ENCODE measurements around the gene TPGS1.
"Not testable (repeated sequence)": the region's sequence is repeated elsewhere in the genome, so short reads cannot be mapped to it uniquely, and the experiment has no call there.

Gene TPGS1

DNA sequence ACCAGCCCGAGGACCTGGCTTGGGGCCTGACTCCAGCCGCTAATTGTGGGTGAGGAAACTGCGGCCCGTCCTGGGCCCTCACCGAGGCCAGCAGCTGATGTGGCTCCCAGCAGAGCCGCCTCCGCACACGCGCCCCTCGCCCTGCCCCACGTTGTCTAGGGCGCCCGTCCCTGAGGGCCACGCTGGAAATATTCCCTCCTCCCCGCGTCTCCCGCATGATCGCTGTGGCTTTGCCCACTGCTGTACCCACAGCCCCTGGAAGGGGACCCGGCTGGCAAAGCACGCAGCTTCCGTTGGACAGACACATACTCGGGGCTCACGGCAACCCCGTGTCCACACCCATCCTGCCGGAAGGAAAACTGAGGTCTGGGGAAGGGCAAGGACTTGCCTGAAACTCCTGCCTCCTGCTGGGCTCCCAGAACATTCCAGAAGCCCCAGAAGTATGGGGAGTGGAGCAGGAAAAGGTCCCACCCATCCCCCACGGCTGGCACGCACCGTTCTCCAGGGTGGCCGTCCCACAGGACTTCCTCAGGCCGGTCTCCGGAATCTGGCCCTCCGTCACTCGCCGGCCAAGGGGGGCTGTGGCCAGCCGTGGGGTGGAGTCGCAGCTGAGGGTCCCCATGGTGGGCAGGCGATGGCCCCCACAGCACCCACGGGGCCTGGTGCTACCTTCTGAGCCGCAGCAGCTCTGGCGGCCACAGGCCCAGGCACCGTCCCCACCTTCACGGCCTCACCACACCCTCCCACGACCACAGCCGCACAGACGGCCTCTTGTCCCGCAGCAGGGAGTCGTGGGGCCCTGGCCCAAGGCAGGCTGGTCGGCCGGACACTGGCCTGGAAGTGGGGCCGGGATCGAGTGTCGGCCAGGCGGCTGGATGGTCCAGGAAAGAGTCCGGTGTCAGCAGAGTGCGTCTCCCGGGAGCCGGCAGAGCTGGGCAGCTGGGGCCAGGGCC lies 32.9 kb upstream of the TPGS1 start:
- no peak for DNase-seq
- intact Hi-C loops (cut with DNase I) = no loop called here

DNA sequence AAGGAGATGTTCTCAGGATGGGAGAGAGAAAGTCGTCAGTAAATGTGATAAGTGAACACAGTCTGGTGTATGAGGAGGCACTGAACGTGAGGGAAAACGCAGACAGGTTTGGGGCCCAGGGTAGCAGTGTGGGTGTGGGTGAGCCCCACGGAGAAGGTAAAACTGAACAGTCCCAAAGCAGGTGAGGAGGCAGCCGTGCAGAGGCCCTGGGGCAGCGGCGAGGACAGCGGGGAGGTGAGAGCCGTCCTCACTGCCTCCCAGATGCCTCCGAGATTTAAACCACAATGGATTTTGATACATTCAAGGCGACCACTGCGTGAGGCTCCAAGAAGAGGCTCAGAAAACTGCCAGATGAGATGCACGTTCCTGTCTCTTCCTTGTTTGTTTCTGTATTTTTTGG lies 31.9 kb upstream of the TPGS1 start:
- DNase-seq = no peak
- intact Hi-C loops (cut with DNase I) = no loop called here

DNA sequence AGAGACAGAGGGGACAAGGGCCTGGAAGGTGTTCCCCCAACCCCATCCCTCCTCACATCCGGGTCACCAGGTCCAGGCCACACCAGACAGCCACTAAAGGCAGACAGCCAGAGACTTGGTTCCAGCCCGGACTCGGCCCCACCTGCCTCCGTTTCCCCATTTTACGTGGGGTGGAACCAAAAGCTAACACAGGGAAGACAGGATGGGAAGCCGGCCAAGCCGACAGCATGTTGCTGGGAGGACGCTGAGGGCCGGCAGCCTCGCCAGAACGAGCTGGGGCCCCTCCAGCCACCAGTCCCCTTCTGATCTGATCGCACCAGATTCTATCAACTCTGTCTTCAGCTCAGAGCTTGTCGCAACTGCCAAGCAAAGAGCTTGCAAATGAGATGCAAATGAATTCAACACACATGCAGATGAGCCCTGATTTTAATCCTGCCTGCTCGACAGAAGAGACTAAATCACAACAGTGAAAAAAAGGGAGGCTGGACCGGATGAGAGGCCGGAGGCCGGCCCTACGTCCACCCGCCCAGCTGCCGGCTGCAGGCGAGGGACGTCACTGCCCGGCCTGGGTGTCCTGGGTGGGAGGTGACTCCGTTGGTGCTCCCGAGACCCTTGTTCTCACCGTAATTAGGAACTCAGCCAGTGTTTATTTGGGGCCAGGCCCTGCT lies 28.9 kb upstream of the TPGS1 start:
- intact Hi-C loops (cut with DNase I) = no loop called here
- peak in 19 of 42 donors; percentile 16 to 74 (median 45) for DNase-seq

DNA sequence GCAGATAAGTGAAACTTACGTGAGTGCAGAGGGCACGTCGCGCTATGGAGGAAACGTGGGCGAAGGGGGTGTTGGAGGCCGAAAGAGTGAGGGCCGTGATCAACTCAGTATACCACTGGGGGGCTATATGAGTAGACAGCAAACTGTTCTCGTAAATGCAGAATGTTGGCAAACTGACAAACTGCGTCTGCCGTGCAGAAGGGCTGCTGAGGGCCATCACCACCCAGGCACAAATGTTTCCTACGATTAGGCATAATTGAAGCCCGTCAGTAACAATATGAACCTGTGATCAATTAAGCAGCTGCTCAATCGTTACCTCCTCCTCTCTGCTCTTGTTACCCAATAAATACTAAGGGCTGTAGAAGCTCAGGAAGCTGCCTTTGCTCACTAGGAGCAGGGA lies 28.3 kb upstream of the TPGS1 start:
- peak in 1 of 42 donors; percentile 23 for DNase-seq
- intact Hi-C loops (cut with DNase I) = no loop called here

DNA sequence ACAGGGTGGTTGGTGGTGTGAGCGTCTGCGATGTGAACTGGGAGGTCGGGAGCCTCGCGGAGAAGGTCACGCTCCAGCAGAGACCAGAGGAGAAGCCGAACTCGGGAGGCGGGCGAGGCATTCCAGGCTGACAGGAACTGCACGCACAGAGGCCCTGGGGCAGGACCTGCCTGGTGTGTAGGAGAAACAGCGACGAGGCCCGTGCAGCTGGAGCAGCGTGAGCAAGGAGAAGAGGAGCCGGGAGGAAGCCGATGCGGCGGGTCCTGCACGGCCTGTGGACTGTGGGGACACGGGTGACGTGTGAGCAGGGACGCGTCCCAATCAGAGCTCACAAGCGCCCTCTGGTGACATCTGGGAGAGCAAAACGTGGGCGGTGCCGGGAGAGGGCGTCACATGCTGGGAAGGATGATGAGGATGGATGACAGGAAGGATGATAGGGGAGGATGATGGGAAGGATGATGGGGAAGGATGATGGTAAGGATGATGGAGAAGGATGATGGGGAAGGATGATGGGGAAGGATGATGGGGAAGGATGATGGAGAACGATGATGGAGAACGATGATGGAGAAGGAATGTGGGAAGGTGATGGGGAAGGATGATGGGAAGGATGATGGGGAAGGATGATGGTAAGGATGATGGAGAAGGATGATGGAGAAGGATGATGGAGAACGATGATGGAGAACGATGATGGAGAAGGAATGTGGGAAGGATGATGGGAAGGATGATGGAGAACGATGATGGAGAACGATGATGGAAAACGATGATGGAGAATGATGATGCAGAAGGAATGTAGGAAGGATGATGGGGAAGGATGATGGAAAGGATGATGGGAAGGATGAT lies 27.1 kb upstream of the TPGS1 start:
- intact Hi-C loops (cut with DNase I) = loop anchor here (10.0 kb wide), 1 partner anchor 95 kb away; no protein-coding TSS in a partner anchor

DNA sequence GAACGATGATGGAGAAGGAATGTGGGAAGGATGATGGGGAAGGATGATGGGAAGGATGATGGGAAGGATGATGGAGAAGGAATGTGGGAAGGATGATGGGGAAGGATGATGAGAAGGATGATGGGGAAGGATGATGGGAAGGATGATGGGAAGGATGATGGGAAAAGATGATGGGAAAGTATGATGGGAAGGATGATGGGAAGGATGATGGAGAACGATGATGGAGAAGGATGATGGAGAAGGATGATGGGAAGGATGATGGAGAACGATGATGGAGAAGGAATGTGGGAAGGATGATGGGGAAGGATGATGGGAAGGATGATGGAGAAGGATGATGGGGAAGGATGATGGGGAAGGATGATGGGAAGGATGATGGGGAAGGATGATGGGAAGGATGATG lies 26.2 kb upstream of the TPGS1 start:
- intact Hi-C loops (cut with DNase I) = loop anchor here (10.0 kb wide), 1 partner anchor 96 kb away; no protein-coding TSS in a partner anchor

More for the DNA sequence above, 27.1 kb upstream of the TPGS1 start:
- DNase-seq = peak; percentile 60 to 91 (median 81)

DNA sequence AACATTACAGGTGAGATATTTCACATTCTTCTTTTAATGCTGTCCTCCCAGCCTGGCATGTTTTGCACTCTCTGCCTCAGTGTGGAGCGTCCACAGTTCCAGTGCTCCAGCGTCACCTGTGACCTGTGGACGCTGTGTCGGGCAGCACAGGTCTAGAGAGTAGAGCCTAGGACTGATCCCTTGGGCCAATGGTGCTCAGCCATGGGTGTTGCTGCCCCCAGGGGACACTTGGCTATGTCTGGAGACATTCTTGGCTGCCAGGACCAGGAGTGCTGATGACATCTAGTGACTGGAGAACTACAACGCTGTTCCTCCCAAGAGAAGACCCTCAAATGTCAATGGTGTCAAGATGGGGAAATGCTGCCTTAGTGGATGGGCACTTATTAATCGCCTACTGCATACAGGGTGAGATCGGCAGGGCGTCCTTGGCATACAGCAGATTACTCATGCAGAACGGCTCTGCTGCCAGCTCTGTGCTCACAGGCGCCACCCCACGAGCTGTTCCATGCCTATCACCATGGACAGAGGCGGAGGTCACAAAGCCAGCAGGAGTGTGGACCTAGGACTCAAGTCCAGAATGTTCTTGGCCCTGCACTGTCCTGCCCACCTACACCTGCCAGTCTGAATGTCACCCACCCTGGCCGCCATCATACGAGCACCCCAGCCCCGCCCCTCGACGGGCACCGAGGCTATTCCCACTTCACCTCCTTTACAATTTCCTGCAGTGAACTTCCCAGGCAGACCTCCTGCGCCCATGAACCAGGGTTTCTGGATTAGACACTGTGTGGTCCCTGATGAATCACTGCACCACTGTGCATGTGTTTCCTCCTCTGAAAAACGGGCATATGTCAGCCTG lies 24.9 kb upstream of the TPGS1 start:
- DNase-seq = no peak
- intact Hi-C loops (cut with DNase I) = loop anchor here (10.0 kb wide), 1 partner anchor 98 kb away; no protein-coding TSS in a partner anchor

More for the DNA sequence above, 26.2 kb upstream of the TPGS1 start:
- DNase-seq = not testable (repeated sequence)

DNA sequence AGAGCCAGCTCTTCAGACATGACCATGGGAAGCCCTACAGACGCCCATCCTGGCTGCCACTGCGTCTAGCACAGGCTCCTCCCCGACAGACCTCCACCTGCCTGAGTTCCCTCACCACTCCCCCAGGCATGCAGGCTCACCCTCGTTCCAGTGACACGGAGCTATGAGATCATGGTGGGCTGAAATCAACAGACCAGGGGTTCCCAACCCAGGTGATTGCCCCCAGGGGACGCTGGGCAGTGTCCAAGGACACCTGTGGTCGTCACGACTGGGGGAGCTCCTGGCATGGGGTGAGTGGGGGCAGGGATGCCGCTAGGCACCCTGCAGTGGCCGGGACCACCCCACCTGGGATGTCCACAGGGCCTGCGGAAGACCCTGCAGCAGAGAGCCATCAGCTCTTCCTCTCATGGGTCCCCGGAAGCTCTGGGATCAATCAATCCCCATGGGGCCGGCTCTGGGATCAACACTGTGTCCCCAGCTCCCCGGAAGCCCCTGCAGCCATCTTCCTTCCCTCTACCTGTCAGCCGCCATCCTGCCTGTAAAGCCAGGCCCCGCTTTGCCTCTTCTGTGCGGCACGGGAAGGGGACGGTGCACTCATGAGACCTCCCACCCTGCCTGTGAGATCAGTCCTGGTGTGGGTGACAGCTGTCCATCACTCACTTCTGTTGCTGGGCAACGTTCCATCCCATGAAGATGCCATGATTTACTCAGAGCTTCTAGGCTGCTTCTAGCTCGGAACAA lies 23.8 kb upstream of the TPGS1 start:
- intact Hi-C loops (cut with DNase I) = loop anchor here (10.0 kb wide), 1 partner anchor 99 kb away; no protein-coding TSS in a partner anchor

DNA sequence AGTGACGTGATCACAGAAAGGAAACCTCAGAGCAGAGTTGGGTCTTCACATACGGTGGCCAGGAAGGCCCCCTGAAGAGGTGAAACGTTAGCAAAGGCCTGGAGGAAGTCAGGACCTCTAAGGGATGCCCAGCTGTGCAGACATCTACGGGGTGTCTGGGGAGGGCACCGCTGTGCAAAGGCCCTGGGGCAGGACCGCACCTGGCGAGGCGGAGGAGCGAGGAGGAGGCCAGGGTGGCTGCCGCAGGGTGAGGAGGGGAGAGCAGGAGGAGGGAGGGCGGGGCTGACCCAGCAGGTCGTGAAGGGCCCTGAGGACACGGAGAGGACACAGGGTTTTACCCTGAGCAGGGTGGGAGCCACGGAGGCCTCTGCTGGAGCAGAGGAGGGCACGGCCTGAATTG lies 22.8 kb upstream of the TPGS1 start:
- no peak for DNase-seq
- intact Hi-C loops (cut with DNase I) = loop anchor here (10.0 kb wide), 1 partner anchor 100 kb away; no protein-coding TSS in a partner anchor

More for the DNA sequence above, 23.8 kb upstream of the TPGS1 start:
- no peak for DNase-seq

DNA sequence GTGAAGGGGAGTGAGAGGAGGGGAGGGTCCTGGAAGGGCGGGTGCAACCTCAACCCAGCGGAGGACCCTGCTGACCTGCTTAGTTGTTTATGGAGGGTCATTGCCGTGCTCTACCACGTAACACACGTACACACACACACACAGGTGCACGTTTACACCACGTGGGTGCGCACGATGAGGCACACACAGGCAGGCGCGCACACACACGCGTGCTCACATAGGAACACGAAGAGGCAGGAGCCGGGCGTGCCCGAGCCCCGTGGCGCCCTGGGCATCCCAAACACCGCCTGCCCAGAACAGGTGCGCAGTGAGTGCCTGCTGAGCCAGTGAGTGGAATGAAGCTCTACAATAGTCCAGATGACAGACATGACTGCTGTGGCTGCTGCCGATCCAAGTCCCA lies 22.2 kb upstream of the TPGS1 start:
- intact Hi-C loops (cut with DNase I) = loop anchor here (10.0 kb wide), 1 partner anchor 100 kb away; no protein-coding TSS in a partner anchor
- DNase-seq = peak in 2 of 42 donors; percentile 21 to 46

DNA sequence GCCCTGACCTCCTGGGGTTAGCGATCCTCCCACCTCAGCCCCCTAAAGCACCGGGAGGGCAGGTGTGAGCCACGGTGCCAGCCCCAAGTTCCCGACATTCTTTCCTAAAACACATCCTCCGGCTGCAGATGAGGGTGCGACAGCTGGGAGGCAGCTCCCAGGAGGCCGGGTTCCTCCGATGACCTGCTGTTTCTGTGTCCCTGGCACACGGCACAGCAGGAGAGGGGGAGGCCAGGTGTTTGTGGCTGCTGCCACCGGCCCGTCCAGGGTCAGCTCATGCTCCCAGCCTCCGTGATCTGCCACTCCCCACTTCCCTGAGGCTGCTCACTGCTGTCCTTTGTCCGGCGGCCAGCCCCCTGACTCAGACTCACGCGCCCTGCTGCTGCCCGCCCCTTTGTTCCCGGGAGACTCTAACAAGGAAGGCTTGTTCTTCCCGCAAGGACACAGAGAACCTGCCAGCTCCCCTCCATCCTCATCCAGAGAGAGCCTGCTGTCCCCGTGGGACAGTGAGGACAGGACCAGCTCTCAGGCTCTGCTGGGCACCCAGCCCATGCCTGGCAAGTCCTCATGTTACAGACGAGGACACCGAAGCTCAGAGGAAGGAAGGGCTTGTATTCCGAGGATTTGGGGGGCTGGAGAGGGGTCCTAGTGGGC lies 21.6 kb upstream of the TPGS1 start:
- intact Hi-C loops (cut with DNase I) = loop anchor here (10.0 kb wide), 1 partner anchor 101 kb away; no protein-coding TSS in a partner anchor
- DNase-seq = peak; percentile 74 to 98 (median 91)

DNA sequence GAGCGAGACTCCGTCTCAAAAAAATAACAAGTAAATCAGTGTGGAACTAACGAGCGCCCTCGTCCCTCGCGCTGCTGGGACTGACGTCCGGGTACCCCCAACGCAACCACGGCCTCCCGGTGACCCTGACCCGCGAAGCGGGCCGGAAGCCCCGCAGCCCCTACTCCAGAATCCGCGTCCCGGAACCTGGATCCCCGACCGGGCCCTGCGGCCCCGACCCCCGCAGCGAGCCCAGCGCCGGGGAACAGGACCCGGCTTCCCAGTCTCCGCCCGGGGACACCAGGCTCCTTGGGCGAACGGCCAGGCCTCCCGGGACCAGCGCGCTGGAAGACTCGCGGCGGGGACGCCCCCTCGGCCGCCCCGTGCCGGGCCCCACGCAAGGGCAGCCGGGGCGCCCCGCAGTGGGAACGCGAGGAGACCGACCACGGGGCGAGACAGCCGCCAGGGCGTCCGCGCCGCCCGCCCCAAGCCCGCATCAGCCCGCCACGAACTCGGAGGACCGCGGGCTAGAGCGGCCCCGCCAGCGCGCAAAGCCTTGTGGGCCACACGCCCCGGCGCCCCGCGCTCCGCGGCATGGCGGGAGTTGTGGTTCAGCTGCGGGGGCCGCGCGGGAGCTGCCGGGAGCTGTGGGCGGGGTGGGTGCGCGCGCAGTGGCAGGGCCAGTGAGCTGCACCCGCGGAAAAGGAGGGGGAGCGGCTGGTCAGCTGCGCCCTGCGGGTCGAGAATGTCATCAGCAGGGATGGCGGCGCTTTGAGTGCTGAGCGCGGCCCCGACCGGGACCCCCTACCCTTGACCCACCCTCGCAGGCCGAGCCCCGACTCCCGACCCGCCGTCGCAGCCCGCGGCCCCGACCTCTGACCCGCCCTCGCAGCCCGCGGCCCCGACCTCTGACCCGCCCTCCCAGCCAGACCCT lies 18.5 kb upstream of the TPGS1 start:
- intact Hi-C loops (cut with DNase I) = loop anchor here (2.0 to 10.0 kb wide), 2 partner anchors 18 to 104 kb away; partner anchors contain the start of gene TPGS1

DNA sequence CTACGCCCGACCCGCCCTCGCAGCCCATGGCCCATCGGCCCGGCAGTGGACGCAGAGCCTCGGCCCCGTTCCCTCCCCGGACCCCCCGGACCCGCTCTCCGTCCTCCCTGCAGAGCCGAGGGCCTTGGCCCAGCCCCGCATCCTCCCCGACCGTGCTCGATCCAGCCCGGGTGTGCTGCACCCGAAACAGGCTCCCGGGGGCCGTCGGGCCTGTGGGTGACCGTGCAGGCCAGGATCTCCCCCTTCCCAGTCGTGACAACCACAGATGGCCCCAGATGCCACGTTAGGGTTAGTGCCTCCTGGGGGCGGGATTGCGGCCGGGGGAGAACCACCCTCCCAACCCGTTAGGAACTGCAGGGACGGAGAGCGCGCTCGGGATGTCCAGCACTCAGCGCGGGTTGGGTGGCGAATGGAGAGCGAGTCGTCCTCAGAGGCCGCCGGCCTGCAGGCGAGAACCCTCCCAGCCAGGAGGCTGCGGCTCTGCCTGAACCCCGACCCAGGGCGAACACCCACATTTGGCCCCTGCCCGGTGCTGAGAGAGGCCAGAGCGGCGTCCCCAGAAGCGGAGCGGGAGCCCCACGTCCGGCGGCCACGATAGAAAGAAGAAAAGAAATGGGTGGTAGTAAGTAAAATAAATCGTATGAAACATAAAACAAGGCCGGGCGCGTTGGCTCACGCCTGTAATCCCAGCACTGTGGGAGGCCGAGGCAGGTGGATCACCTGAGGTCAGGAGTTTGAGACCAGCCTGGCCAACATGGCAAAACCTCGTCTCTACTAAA lies 17.7 kb upstream of the TPGS1 start:
- intact Hi-C loops (cut with DNase I) = loop anchor here (2.0 to 10.0 kb wide), 2 partner anchors 17 to 105 kb away; partner anchors contain the start of gene TPGS1
- peak in 22 of 42 donors; percentile 23 to 66 (median 46) for DNase-seq

More for the DNA sequence above, 18.5 kb upstream of the TPGS1 start:
- peak; percentile 88 to 99 (median 97) for DNase-seq

DNA sequence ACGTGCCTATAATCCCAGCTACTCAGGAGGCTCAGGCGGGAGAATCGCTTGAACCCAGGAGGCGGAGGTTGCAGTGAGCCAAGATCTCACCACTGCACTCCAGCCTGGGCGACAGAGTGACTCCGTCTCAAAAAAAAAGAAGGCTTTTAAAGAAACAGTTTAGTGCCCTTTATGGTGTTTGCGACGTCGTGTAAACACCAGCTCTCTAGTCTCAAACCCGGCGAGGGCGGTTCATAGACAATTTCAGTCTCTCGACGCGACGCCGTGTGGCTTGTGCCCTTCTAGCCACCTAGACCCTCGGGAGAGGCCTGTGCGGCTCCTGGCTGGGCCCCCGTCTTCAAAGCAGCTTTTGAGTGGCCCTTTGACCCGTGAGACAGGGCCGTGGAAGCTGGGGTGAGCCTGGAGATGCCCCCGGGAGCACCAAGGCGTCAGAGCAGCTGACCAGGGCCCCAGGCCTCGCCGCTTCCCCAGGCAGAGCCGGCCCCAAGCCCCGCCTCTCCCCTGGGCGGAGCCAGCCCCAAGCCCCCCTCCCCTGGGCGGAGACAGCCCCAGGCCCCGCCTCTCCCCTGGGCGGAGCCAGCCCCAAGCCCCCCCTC lies 16.1 kb upstream of the TPGS1 start:
- intact Hi-C loops (cut with DNase I) = no loop called here

More for the DNA sequence above, 16.1 kb upstream of the TPGS1 start:
- peak in 1 of 42 donors; percentile 49 for DNase-seq

Data from head of caudate nucleus (tissue), 42 donors.